Measurements from ENCODE around the gene ZNRF1.

Gene ZNRF1

DNA sequence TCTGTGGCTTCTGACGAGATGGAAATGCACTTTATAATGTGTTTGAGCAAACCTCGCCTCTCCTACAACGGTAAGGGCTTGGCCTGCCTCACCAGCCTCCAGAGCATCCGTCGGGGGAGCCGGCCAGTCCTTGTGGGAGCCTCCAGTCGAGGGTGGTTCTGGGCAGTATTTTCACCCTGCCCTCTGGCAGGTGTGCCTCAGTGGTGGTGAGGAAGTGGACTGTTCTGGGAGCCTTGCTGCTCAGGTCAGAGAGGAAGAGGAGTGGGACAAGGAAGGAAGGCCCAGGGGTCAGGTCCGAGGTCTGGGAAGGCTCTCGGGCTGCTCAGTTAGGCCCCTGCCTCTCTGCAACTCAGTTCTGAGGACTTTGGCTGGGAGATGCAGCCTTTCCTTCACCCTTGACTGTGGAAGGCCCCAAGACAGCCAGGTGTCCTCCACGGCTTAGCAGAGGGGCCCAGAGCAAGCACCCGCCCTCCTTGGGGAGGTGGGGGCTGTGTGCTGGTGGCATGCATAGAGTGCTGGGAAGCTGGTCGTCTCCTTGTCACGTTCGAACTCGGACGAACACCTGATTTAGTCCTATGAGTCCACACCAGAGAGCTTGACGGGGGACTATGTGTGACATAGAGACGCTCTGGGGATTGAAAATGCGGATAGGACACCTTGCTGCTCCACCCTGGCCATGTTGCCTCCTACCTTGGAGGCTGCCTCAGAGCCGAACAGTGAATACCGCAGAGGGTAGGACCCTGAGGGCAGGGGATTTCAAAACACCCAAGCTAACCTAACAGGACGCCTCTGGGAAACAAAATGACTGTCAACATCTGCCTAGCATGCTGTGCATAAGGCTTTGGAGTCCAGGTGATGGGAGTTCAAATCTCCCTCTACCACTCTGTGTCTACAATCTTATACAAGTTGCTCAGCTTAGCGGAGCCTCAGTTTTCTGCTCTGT, 95.0 kb downstream of the ZNRF1 start:
- no peak for TF ChIP-seq CTCF (conservative IDR thresholded peaks at IDR 0.05; ENCODE audit: control insufficient read depth, insufficient read depth, low read depth, low read length)
- H3K4me3 ChIP-seq (ENCODE audit: control insufficient read depth, low read depth, low read length) = no peak overlapping the region
- DNase-seq (ENCODE audit: low read depth) = no peak

DNA sequence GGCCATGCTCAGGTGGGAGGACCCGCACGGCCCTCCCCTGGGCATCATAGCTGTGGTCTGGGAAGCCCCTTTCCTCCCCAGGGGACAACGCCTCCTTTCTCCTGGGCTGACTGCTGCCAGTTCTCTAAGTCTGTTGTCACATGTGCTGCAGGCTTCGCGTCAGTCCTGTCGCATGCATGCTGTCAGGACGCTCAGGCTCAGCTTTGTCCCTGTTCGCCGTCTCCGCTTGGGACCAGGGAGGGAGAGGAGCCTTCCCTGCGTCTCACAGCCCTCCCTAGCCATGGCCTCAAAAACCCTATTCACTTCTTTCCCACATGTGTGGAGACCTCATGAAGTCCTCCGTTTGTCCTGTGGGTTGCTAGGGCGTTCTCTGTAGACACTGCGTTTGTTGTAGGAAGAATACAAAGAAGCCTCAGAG, 96.4 kb downstream of the ZNRF1 start:
- no peak for DNase-seq (ENCODE audit: low read depth)
- TF ChIP-seq CTCF (conservative IDR thresholded peaks at IDR 0.05; ENCODE audit: control insufficient read depth, insufficient read depth, low read depth, low read length) = no peak
- H3K4me3 ChIP-seq (ENCODE audit: control insufficient read depth, low read depth, low read length) = no peak overlapping the region

DNA sequence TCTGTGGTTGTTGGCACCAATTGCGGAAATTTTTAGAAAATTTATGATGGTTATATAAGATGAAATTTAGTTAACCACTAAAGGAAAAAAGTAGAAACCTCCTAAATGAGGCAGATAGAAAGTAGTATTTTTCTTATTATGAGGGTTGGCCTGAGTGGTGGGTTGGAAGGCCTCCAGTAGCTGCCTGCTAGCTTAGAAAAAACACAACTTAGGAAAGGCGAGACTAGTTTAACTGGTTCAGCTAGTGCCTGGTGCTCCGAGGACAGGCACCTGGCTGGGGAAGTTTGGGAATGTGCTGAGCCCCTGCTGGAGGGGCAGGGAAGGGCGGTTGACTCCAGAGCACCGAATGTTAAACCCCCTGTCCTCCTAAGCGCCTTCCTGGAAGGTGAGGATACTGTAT, 97.8 kb downstream of the ZNRF1 start:
- DNase-seq (ENCODE audit: low read depth) = no peak

GRCh38 chr16:75097191-75097761, 98.5 kb downstream of the ZNRF1 start:
- TF ChIP-seq CTCF (conservative IDR thresholded peaks at IDR 0.05; ENCODE audit: control insufficient read depth, insufficient read depth, low read depth, low read length) = no peak
- no peak overlapping the region for H3K4me3 ChIP-seq (ENCODE audit: control insufficient read depth, low read depth, low read length)
- no peak for DNase-seq (ENCODE audit: low read depth)

More for the DNA sequence above, 97.8 kb downstream of the ZNRF1 start:
- H3K4me3 ChIP-seq (ENCODE audit: control insufficient read depth, low read depth, low read length) = no peak overlapping the region
- TF ChIP-seq CTCF (conservative IDR thresholded peaks at IDR 0.05; ENCODE audit: control insufficient read depth, insufficient read depth, low read depth, low read length) = peak; percentile 23

DNA sequence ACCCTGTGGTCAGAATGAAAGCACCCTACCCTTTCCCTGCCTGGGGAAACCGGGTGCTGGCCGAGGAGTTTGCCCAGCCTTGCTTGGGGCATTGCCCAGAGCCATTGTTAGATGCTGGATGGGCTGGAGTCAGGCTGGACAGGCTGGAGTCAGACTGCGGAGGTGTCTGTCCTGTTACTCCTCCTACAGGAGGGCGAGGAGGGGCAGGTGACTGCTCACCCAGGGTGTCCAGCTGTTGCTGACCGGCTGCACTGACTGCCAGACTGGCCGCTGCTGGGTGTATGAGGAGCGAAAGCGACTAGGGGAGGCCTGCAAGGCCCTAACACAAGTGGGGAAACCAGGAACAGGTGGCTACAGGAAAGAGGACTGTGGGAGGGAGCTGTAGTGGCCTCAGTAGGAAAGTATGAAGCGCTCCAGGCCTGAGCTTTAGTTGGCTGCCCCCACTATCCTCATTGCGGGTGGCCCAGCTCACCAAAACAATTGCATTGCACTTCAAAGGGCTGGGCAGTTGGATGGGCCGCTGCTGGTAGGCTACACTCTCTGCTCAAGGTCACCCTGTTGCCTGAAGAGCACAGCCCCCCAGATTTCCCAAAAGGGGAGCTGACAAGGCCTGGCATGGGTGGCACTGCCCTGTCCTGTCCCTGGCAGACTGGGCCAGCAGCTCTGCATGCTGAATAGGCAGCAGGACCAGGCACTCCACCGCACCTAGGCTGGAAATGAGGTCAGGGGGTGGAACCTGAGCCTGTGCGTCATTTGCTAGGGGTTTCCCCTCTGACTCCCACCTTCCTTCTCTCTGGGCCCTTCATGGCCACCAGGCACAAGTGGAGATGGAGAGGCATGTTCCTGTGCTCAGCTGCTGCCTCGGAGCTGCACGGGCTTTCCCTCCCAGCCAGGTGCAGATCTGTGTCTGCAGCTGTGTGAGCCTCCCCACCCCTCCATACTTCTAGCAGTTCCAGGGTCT, 99.4 kb downstream of the ZNRF1 start:
- no peak for TF ChIP-seq CTCF (conservative IDR thresholded peaks at IDR 0.05; ENCODE audit: control insufficient read depth, insufficient read depth, low read depth, low read length)
- DNase-seq (ENCODE audit: low read depth) = no peak
- no peak overlapping the region for H3K4me3 ChIP-seq (ENCODE audit: control insufficient read depth, low read depth, low read length)

DNA sequence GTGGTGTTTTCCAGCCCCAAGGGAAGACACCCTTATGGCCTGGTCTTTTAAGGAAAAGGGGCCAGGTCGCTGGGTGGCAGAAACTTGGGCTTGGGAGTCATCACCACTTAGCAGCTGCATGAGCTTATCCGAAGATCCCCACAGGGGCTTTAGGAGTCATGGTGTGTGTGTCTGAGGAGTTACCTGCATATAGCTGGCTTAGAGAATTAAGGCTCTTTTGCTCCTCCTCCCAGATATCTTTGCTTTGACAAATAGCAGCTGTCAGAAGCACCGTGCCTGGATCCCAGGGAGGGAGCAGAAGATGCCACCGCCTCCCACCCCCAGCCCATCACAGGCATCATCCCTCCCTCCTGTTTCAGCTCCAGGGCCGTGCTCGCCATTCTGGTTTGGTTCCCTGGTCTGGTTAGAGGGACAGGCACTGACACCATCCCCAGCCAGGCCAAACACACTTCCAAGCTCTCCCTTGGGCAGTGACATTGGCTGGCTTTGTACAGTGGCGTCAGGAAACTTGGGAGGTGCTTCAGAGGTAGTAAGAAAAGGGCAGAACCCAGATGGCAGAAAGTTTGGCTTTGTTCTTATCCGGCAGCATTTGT, 100.3 kb downstream of the ZNRF1 start:
- no peak for TF ChIP-seq CTCF (conservative IDR thresholded peaks at IDR 0.05; ENCODE audit: control insufficient read depth, insufficient read depth, low read depth, low read length)
- no peak for DNase-seq (ENCODE audit: low read depth)
- H3K4me3 ChIP-seq (ENCODE audit: control insufficient read depth, low read depth, low read length) = no peak overlapping the region
